Stimulated activated CD8-positive, alpha-beta memory T cell treated with anti-CD3 and anti-CD28 coated beads, Interleukin-4, amount 100 ng/mL, for 48 hours (primary cell): ENCODE results near the gene DSP.

ENCODE experiments used
- DNase-seq: peaks from one replicate; pipeline ENCODE4 v3.0.0-alpha.2; 2020

DSP gene

GRCh38 chr6:7566617-7567173, 25.2 kb downstream of the DSP start:
- DNase-seq, result no peak

- no peak for DNase-seq
These were observed 26.6 kb downstream of the DSP start for GRCh38 chr6:7568021-7568420.

- DNase-seq, result no peak
These were observed 27.6 kb downstream of the DSP start for GRCh38 chr6:7569082-7569481.

- no peak for DNase-seq
These were observed 30.9 kb downstream of the DSP start for GRCh38 chr6:7572213-7572943.

- no peak for DNase-seq
These were observed 33.0 kb downstream of the DSP start for GRCh38 chr6:7574500-7574899.

GRCh38 chr6:7578516-7578915, 37.0 kb downstream of the DSP start:
- DNase-seq, result no peak

- DNase-seq, result no peak
These were observed 37.5 kb downstream of the DSP start for GRCh38 chr6:7578931-7579330.

- DNase-seq, result no peak
These were observed 38.4 kb downstream of the DSP start for GRCh38 chr6:7579851-7580250.

GRCh38 chr6:7580537-7580926, 39.1 kb downstream of the DSP start:
- no peak for DNase-seq

GRCh38 chr6:7580927-7581618, 39.6 kb downstream of the DSP start:
- DNase-seq, result no peak

- DNase-seq, result no peak
These were observed 43.9 kb downstream of the DSP start for GRCh38 chr6:7585287-7585930.

- no peak for DNase-seq
These were observed 46.2 kb downstream of the DSP start for GRCh38 chr6:7587631-7588100.

GRCh38 chr6:7588506-7588905, 47.0 kb downstream of the DSP start:
- DNase-seq, result no peak

- DNase-seq, result no peak
These were observed 47.8 kb downstream of the DSP start for GRCh38 chr6:7589221-7589620.

- peak; percentile 95 for DNase-seq
These were observed 48.8 kb downstream of the DSP start, which contains the start of gene SNRNP48 for GRCh38 chr6:7589949-7590917. TSS of gene SNRNP48 (plus strand) at chr6:7590198. CDS start at chr6:7590258, 60 bp downstream.

- no peak for DNase-seq
These were observed 49.4 kb downstream of the DSP start for GRCh38 chr6:7590918-7591302.

- DNase-seq, result no peak
These were observed 50.3 kb downstream of the DSP start for GRCh38 chr6:7591770-7592169.

GRCh38 chr6:7593229-7593628, 51.8 kb downstream of the DSP start:
- DNase-seq, result no peak

GRCh38 chr6:7594579-7595125, 53.2 kb downstream of the DSP start:
- DNase-seq, result no peak

GRCh38 chr6:7604003-7604402, 62.5 kb downstream of the DSP start:
- no peak for DNase-seq

- DNase-seq, result no peak
These were observed 63.0 kb downstream of the DSP start for GRCh38 chr6:7604506-7604905.
